GM19099 (cell line): ENCODE data around the gene NOTCH4.

Experiments
- POLR2A ChIP-seq: IDR thresholded peaks from 3 replicates; pipeline ENCODE4 v1.6.1; 2011; ENCODE audit warnings: low read depth; ENCODE audit not compliant: insufficient read length; ENCODE audit errors: extremely low read depth

NOTCH4 gene

GRCh38 chr6:32177788-32178546, 45.9 kb downstream of the NOTCH4 start, which contains the start of gene RNF5:
RNF5 (plus strand) TSS chr6:32178405; CDS start chr6:32178512, 107 bp downstream.
- no peak for TF ChIP-seq POLR2A

- peak; percentile 17 for TF ChIP-seq POLR2A
Observed at GRCh38 chr6:32177183-32177787, 46.6 kb downstream of the NOTCH4 start.

- TF ChIP-seq POLR2A = no peak
Observed at GRCh38 chr6:32176476-32177182, 47.2 kb downstream of the NOTCH4 start.

GRCh38 chr6:32175711-32176475, 48.0 kb downstream of the NOTCH4 start, which contains the start of gene AGPAT1:
AGPAT1 (minus strand) TSS chr6:32176084; CDS start chr6:32171496, 4,588 bp downstream.
- peak; percentile 68 for TF ChIP-seq POLR2A

GRCh38 chr6:32175322-32175710, 48.6 kb downstream of the NOTCH4 start:
- TF ChIP-seq POLR2A = no peak

- no peak for TF ChIP-seq POLR2A
Observed at GRCh38 chr6:32174416-32174815, 49.5 kb downstream of the NOTCH4 start.

- no peak for TF ChIP-seq POLR2A
Observed at GRCh38 chr6:32173051-32173727, 50.7 kb downstream of the NOTCH4 start.

- TF ChIP-seq POLR2A = no peak
Observed at GRCh38 chr6:32171234-32171633, 52.6 kb downstream of the NOTCH4 start.

- TF ChIP-seq POLR2A = no peak
Observed at GRCh38 chr6:32170294-32170693, 53.6 kb downstream of the NOTCH4 start.

- no peak for TF ChIP-seq POLR2A
Observed at GRCh38 chr6:32168807-32169591, 54.9 kb downstream of the NOTCH4 start.

GRCh38 chr6:32168350-32168749, 55.5 kb downstream of the NOTCH4 start:
- TF ChIP-seq POLR2A = no peak

GRCh38 chr6:32167761-32168262, 56.1 kb downstream of the NOTCH4 start:
- TF ChIP-seq POLR2A = no peak

- TF ChIP-seq POLR2A = no peak
Observed at GRCh38 chr6:32167154-32167760, 56.6 kb downstream of the NOTCH4 start.
